Fibroblast of skin of right quadriceps (primary cell): ENCODE data around the gene OSER1.
"Not testable (repeated sequence)": the region's sequence is repeated elsewhere in the genome, so short reads cannot be mapped to it uniquely, and the experiment has no call there.

Experiments used
- DNase-seq: peaks from one replicate; pipeline ENCODE4 v3.0.0-alpha.2; 2013

Gene OSER1

GRCh38 chr20:44199877-44200276, 10.7 kb downstream of the OSER1 start:
- DNase-seq, result no peak

GRCh38 chr20:44198872-44199271, 11.7 kb downstream of the OSER1 start:
- no peak for DNase-seq

- peak; percentile 11 for DNase-seq
Measured at GRCh38 chr20:44196271-44196670, 14.3 kb downstream of the OSER1 start.

- no peak for DNase-seq
Measured at GRCh38 chr20:44195605-44196004, 15.0 kb downstream of the OSER1 start.

- no peak for DNase-seq
Measured at GRCh38 chr20:44193801-44194200, 16.8 kb downstream of the OSER1 start.

GRCh38 chr20:44191640-44192039, 18.9 kb downstream of the OSER1 start:
- DNase-seq, result not testable (repeated sequence)

- DNase-seq, result peak; percentile 82
Measured at GRCh38 chr20:44190197-44190852, 20.2 kb downstream of the OSER1 start.

GRCh38 chr20:44188752-44189151, 21.8 kb downstream of the OSER1 start:
- DNase-seq, result no peak

GRCh38 chr20:44187772-44188709, 22.5 kb downstream of the OSER1 start:
- DNase-seq, result peak; percentile 46

GRCh38 chr20:44187054-44187771, 23.4 kb downstream of the OSER1 start, which contains the start of gene JPH2:
Gene JPH2, minus strand, starts transcription at chr20:44187188. Its CDS starts 483 bp downstream, at chr20:44186705.
- DNase-seq, result peak; percentile 85

- no peak for DNase-seq
Measured at GRCh38 chr20:44186674-44187053, 23.9 kb downstream of the OSER1 start.

- no peak for DNase-seq
Measured at GRCh38 chr20:44186201-44186600, 24.4 kb downstream of the OSER1 start.

GRCh38 chr20:44185574-44185973, 25.0 kb downstream of the OSER1 start:
- DNase-seq, result no peak

GRCh38 chr20:44183282-44183681, 27.3 kb downstream of the OSER1 start:
- no peak for DNase-seq

- DNase-seq, result no peak
Measured at GRCh38 chr20:44182863-44183262, 27.7 kb downstream of the OSER1 start.

- DNase-seq, result no peak
Measured at GRCh38 chr20:44182135-44182765, 28.3 kb downstream of the OSER1 start.

- DNase-seq, result no peak
Measured at GRCh38 chr20:44181611-44182010, 29.0 kb downstream of the OSER1 start.

- DNase-seq, result peak; percentile 85
Measured at GRCh38 chr20:44180814-44181213, 29.8 kb downstream of the OSER1 start.

GRCh38 chr20:44176833-44177534, 33.6 kb downstream of the OSER1 start:
- peak; percentile 26 for DNase-seq

- no peak for DNase-seq
Measured at GRCh38 chr20:44174996-44175765, 35.4 kb downstream of the OSER1 start.

- no peak for DNase-seq
Measured at GRCh38 chr20:44173846-44174245, 36.7 kb downstream of the OSER1 start.
